Mammary epithelial cell (primary cell): ENCODE measurements around the gene SENP8.

ENCODE experiments used
- EZH2 ChIP-seq: IDR thresholded peaks from 2 replicates; pipeline ENCODE4 v1.6.1; 2012; ENCODE audit warnings: low read length, inconsistent platforms, borderline replicate concordance
- TF ChIP-seq, protein P1 (sequence below), 2 donors: IDR thresholded peaks in 1 of 2; conservative IDR thresholded peaks in 1 of 2; 2 replicates each; pipeline ENCODE4 v1.5.1; 2011 to 2012; ENCODE audit warnings: inconsistent platforms in 2 of 2, low read length in 2 of 2, mild to moderate bottlenecking in 2 of 2, control low read depth in 1 of 2, low read depth in 1 of 2; ENCODE audit not compliant: insufficient read depth in 1 of 2; ENCODE audit errors: extremely low read depth in 1 of 2

DNA sequence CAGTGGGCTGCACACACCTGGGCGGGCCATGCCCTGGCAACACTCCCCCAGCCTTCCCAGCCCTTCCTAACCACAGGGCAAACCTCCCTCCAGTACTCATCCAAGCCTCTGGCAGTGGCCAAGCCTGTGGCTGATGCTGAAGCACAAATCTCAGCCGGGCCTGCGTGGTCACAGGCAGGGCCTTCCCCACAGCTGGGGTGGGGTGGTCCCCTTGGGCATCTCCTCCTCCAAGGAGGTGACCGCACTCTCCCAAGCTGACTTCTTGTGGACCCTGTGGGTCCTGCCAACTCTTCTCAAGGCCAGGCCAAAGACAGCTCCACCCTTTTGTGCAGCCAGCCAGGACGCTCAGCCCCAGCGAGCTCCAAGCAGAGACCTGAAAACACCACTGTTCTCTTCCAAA lies 58.0 kb downstream of the SENP8 start:
- TF ChIP-seq, protein P1, sequence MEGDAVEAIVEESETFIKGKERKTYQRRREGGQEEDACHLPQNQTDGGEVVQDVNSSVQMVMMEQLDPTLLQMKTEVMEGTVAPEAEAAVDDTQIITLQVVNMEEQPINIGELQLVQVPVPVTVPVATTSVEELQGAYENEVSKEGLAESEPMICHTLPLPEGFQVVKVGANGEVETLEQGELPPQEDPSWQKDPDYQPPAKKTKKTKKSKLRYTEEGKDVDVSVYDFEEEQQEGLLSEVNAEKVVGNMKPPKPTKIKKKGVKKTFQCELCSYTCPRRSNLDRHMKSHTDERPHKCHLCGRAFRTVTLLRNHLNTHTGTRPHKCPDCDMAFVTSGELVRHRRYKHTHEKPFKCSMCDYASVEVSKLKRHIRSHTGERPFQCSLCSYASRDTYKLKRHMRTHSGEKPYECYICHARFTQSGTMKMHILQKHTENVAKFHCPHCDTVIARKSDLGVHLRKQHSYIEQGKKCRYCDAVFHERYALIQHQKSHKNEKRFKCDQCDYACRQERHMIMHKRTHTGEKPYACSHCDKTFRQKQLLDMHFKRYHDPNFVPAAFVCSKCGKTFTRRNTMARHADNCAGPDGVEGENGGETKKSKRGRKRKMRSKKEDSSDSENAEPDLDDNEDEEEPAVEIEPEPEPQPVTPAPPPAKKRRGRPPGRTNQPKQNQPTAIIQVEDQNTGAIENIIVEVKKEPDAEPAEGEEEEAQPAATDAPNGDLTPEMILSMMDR (conservative IDR thresholded peaks at IDR 0.05 in 1 of 2, IDR thresholded peaks at IDR 0.05 in 1 of 2; ENCODE audit: extremely low read depth in 1 of 2, insufficient read depth in 1 of 2, low read depth in 1 of 2, low read length in 2 of 2) = no peak
- TF ChIP-seq EZH2 = no peak
